ENCODE results near the gene ERH.

The ERH gene

DNA sequence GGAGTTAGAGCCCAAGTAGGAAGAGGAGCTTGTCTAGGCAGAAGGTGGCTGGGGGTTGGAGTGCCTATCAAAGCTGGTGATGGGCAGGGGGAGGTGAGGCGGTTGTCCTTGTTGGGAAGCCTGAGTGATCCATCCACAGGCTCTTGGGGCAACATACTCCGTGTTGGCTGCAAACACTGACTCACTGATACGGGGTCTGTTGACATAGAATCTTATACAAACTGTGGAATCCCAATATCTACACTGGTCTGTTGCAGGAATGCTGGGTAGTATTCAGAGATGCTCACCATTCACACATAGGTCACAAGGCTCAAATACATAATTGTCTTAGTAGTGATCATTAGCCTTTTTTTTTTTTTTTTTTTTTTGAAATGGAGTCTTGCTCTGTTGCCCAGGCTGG lies 26.0 kb downstream of the ERH start:
- Mint-ChIP-seq H3K27ac (peak overlapping the region in 1 of 2 donors; percentile 9), H3K27me3 (no peaks in the 10 kb centered on the region), H3K4me1 (peaks cover 24% of the 10 kb centered on the region), H3K4me3 (no peak overlapping the region), H3K9me3 (peaks cover 7 to 16% of the 10 kb centered on the region in 2 donors)
- ATAC-seq = no peak
- no peak for DNase-seq

DNA sequence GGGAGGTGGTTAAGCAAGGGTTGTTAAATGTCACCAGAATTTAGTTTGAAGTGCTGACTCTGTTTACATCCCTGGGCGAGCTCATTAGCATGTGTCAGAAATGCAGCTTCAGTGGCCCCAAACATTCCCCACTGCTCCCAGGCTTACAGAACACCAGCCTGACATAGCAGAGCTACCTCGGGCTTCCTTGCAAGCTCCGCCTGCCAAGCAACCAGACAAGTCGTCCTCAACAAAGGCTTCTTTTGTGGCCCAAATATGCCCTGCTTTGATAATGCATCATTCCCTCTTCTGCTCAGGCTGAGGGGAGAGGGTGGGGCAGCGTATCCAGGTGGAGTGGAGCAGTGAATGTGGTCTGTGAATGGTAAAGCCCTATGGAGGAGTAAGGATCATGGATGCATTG lies 28.0 kb downstream of the ERH start:
- no peaks in the 10 kb centered on the region for H3K27me3 Mint-ChIP-seq
- ATAC-seq = no peak
- H3K27ac Mint-ChIP-seq = no peak overlapping the region
- no peak for DNase-seq
- peaks cover 0 to under 1% of the 10 kb centered on the region in 2 donors for H3K9me3 Mint-ChIP-seq
- no peak overlapping the region for H3K4me3 Mint-ChIP-seq
- H3K4me1 Mint-ChIP-seq = peaks cover 24% of the 10 kb centered on the region

DNA sequence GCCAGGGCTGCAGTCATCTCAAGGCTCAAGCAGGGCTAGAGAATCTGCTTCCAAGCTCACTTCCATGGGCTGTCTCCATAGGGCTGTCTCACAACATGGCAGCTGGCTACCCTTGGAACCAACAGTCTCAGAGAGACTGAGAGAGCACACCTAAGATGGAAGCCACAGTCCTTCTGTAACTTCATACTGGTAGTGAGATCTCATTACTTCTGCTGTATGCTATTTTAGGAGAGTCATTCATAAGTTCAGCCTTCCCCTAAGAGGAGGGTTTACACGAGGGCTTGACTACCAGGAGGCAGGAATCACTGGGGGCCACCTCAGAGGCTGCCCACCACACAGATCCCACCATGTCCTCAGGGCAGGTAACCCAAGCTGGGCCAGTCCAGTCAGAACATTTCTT lies 29.7 kb downstream of the ERH start:
- H3K9me3 Mint-ChIP-seq = no peaks in the 10 kb centered on the region
- ATAC-seq (no peak), DNase-seq (no peak)
- H3K4me3 Mint-ChIP-seq = no peak overlapping the region
- peaks cover 9% of the 10 kb centered on the region for H3K4me1 Mint-ChIP-seq
- no peak overlapping the region for H3K27ac Mint-ChIP-seq
- H3K27me3 Mint-ChIP-seq = no peaks in the 10 kb centered on the region

DNA sequence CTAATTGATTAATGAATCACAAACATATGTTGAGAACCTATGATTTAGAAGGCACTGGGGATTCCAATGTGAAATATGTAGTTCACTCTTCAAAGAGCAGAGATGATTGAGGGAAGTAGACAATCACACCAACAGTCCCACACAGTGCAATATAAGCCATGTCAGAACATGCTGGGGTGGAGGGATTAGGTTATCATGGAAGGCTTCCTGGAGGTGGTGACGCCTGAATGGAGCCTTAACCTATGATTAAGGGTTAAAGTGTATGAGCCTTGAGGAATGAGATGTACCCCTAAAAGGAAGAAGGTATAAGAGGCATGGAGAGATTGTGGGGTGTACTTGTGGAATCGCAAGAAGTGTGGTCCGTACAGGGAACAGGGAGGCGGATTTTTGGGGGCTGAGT lies 31.3 kb downstream of the ERH start:
- DNase-seq (no peak), ATAC-seq (no peak)
- Mint-ChIP-seq H3K9me3 (no peaks in the 10 kb centered on the region), H3K4me3 (no peak overlapping the region), H3K4me1 (no peaks in the 10 kb centered on the region), H3K27me3 (no peaks in the 10 kb centered on the region), H3K27ac (no peak overlapping the region)

DNA sequence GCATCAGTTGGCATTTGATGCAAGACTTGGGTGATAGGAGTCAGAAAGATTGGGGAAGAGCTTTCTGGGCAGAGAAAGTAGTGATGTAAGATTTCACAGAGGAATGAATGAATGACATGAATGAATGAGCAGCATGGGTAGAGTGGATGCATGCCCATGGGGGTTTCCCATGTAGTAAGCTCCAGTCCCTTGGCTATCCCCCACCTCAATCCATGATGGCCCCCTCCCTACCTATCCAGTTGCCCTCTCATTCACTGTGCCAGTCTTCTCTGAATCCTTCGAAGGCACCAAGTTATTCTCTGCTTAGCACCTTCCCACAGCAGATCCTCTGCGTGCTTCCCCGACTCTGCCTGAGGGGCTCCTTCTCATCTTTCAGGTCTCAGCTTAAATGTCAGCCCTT lies 32.0 kb downstream of the ERH start:
- ATAC-seq (no peak), DNase-seq (no peak)
- Mint-ChIP-seq H3K9me3 (no peaks in the 10 kb centered on the region), H3K27ac (no peak overlapping the region), H3K4me3 (no peak overlapping the region), H3K27me3 (no peaks in the 10 kb centered on the region), H3K4me1 (no peaks in the 10 kb centered on the region)

DNA sequence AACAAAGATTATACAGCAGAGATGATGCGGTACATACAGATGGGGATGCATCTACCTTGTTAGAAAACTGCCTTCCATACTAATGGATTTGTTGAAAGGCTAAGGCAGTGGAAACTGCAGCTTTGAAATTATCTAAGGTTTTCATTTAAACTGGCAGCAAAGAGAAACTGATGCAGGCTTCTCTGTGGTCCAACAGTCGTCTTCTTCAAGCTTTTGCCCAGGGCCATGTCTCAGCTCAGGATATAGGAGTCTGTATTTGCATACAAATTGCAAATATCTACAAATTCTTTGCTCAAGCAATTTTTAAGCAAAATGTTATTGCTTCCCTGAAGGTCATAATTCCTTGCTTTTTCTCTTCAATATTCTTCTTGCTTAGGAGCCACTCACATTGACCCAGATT lies 33.7 kb downstream of the ERH start:
- H3K4me3 Mint-ChIP-seq = no peak overlapping the region
- H3K27ac Mint-ChIP-seq = peak overlapping the region in 1 of 2 donors; percentile 7
- ATAC-seq = no peak
- H3K4me1 Mint-ChIP-seq = peaks cover 7% of the 10 kb centered on the region
- no peaks in the 10 kb centered on the region for H3K9me3 Mint-ChIP-seq
- DNase-seq = no peak
- peaks cover 11% of the 10 kb centered on the region for H3K27me3 Mint-ChIP-seq

DNA sequence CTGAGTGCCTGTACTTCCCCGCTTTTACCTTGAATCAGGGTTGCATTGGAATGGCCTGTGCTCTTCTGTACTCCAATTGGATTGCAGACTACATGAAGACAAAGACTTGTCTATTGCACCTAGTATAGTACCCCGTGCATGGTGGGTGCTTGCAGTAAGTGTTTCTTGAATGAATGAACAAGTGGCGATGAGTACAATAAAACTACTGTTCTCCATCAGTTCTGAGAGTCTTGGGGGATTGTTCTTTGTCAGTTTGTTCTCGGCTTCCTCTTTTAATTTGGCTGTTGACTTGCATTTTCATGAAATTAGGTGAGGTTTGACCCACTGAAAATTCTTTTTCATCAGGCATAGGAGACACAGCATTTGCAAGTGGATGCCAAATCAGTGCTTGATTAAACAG lies 34.1 kb downstream of the ERH start:
- H3K27ac Mint-ChIP-seq = no peak overlapping the region
- peaks cover 11% of the 10 kb centered on the region for H3K27me3 Mint-ChIP-seq
- DNase-seq = no peak
- peaks cover 12% of the 10 kb centered on the region for H3K4me1 Mint-ChIP-seq
- ATAC-seq = no peak
- H3K4me3 Mint-ChIP-seq = no peak overlapping the region
- H3K9me3 Mint-ChIP-seq = no peaks in the 10 kb centered on the region

DNA sequence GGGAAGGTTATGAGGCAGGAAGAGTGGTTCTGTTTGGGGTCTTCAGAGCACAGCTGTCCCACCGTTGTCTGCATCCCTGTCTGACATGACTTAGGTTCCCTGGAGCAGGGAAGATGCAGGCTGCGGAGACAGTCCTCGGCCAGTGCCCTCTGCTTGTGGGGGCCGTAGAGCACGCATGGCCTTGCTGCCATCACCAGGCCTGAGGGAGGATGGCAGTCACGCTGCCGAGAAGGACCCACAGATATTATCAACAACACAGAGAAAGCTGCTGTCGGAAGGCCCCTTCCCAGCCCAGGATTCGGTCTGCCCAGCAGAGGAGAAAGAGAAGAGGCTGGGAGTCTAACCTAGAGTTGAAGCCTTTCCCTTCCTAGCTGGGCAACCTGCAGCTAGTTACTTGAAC lies 35.0 kb downstream of the ERH start:
- no peak overlapping the region for H3K4me3 Mint-ChIP-seq
- peaks cover 11% of the 10 kb centered on the region for H3K27me3 Mint-ChIP-seq
- ATAC-seq (no peak), DNase-seq (no peak)
- H3K4me1 Mint-ChIP-seq = peaks cover 21% of the 10 kb centered on the region
- no peaks in the 10 kb centered on the region for H3K9me3 Mint-ChIP-seq
- no peak overlapping the region for H3K27ac Mint-ChIP-seq

DNA sequence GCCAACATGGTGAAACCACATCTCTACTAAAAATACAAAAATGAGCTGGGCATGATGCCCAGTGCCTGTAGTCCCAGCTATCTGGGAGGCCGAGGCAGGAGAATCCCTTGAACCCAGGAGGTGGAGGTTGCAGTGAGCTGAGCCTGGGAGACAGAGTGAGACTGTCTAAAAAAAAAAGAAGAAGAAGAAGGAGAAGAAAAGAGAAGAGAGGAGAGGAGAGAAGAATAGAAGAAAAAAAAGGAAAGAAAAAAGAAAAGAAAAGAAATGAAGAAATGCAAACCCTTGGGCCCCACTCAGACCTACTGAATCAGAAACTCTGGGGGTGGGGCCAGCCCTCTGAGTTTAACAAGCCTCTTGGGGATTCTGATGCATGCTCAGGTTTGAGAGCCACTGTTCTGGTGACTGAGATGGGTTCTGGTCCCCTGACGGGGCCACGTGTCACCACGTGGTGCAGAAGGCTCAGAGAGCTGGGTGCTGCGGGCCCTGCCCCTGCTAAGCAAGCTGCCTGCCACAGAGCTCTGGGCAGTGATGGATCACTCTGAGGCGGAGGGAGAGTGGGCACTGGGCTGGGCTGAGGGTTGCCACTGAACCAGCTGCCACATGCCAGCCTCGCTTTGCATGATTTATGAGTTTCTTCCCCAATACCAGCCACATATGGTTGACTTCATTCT lies 37.5 kb downstream of the ERH start:
- ATAC-seq (no peak), DNase-seq (no peak)
- Mint-ChIP-seq H3K9me3 (no peaks in the 10 kb centered on the region), H3K4me3 (no peak overlapping the region), H3K27ac (no peak overlapping the region), H3K27me3 (peaks cover 18% of the 10 kb centered on the region), H3K4me1 (peaks cover 31% of the 10 kb centered on the region)

DNA sequence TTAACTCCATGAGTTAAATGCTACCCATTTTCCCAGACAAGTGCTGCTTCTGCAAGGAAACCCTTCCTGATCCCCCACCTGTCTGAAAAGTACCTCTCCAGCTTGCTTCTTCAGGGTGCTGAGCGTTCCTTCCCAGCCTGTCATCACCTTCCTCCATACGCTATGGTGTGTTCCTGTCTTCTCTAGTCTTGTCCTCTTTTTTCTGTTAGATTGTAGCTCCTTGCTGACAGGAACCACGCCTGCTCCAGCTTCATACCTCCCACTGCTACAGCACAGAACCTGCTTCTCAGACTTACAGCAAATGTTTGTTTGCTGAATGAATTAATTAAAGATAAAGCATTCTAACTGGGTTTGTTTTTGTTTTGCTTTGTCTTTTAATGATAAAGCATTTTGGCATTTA lies 39.1 kb downstream of the ERH start:
- ATAC-seq = no peak
- peaks cover 18% of the 10 kb centered on the region for H3K27me3 Mint-ChIP-seq
- H3K9me3 Mint-ChIP-seq = no peaks in the 10 kb centered on the region
- DNase-seq = no peak
- peaks cover 47% of the 10 kb centered on the region for H3K4me1 Mint-ChIP-seq
- peak overlapping the region in 1 of 2 donors; percentile 19 for H3K4me3 Mint-ChIP-seq
- peak overlapping the region; percentile 16 to 64 for H3K27ac Mint-ChIP-seq

DNA sequence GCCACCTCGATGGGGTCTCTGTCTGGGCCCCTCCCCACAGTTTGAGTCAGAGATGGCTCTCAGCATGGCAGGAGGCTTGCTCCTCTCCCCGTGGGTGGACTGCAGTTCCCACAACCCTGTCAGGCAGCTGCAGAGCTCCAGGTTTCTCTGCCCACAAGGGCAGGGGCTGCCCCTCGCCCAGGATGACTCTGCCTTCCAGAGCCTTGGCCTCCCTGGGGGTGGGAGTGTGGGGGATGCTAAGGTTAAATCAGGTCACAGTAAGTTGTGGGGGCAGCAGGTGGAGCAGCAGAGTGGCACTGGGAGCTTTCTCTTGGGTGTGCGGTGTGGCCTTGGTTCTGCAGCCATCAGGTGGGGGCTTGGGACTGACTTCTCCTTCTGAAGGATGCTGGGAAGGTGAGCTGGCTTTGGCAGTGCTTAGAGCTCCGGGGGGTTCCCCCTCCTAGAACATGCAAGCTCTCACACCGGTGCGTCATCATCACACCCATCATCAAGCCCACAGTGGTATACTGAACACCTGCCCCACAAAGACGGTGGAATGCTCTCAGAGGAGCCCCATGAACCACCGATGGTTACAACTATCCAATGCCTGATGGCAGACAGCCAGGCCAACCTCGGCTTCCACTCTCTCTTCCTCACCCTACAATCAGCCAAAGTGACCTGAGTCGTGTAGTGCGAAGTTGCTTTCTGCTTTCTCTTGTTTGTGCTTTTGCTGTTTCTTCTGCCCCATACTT lies 39.7 kb downstream of the ERH start:
- peaks cover 53% of the 10 kb centered on the region for H3K4me1 Mint-ChIP-seq
- H3K27me3 Mint-ChIP-seq = peaks cover 18% of the 10 kb centered on the region
- ATAC-seq (peak; percentile 92), DNase-seq (peak in 1 of 2 donors; percentile 68)
- peak overlapping the region; percentile 64 to 88 for H3K27ac Mint-ChIP-seq
- peak overlapping the region in 1 of 2 donors; percentile 19 for H3K4me3 Mint-ChIP-seq
- H3K9me3 Mint-ChIP-seq = no peaks in the 10 kb centered on the region

DNA sequence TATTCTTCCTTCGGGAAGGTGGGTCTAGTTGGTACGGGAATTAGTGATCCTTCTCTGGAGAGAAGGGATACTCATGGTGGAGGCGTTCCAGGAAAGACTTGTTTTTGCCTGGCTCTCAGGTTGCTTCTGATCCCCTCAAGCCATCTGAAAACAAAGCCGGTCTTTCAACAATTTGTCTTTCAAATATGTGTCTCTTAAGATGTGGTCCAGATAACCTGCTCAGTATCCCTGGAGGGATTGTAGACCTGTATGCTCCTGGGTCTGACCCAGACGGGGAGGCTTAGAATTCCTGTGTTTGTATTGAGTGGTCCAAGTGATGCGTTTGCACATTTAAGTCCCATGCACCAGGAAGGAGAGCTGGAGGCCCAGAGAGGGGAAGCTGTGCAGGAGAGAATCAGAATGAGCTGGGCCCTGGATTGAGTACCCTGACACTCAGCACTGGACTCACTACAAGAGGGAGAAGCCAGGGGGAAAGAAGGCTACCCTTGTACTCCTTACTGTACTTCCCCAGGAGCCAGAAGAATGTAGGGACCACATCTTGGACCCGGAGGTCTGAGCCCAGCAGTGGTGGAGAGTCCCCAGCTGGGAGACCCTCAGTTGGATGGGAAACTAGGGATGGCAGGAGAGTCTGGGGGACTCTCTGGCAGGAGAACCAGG lies 40.4 kb downstream of the ERH start:
- H3K9me3 Mint-ChIP-seq = no peaks in the 10 kb centered on the region
- peak overlapping the region in 1 of 2 donors; percentile 54 for H3K27ac Mint-ChIP-seq
- H3K4me3 Mint-ChIP-seq = peak overlapping the region in 1 of 2 donors; percentile 19
- ATAC-seq = no peak
- no peak for DNase-seq
- H3K4me1 Mint-ChIP-seq = peaks cover 56% of the 10 kb centered on the region
- peaks cover 18% of the 10 kb centered on the region for H3K27me3 Mint-ChIP-seq

DNA sequence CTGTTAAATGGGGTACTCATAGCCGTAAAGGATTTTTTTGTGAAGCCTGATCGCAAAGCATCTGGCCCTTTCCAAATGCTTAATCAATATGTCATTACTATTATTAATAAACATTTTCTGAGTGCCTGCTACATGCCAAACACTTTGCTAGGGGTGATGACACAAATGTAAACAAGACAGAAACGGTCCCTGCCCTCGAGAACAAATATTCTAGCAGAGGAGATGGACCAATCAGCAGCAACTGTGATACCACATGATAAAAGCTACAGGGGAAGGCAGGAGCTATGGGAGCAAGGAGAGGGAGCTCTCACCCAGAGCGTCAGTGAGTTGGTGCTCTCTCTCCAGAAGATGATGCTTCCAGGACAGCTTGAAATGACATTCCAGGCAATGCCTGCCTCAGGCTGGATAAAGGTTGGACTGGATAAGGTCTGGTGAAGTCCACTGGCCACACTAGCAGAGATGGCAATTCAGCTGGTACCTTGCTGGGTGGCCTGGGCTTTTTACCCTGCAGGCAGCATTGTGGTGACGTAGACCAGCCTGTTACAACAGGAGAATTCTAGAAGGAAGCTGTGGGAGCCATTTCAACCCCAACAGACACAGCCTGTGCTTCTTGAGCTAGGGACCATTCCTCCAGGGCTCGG lies 41.1 kb downstream of the ERH start:
- Mint-ChIP-seq H3K9me3 (no peaks in the 10 kb centered on the region), H3K27me3 (peaks cover 18% of the 10 kb centered on the region), H3K27ac (peak overlapping the region in 1 of 2 donors; percentile 54), H3K4me1 (peaks cover 56% of the 10 kb centered on the region), H3K4me3 (no peak overlapping the region)
- no peak for DNase-seq
- no peak for ATAC-seq

DNA sequence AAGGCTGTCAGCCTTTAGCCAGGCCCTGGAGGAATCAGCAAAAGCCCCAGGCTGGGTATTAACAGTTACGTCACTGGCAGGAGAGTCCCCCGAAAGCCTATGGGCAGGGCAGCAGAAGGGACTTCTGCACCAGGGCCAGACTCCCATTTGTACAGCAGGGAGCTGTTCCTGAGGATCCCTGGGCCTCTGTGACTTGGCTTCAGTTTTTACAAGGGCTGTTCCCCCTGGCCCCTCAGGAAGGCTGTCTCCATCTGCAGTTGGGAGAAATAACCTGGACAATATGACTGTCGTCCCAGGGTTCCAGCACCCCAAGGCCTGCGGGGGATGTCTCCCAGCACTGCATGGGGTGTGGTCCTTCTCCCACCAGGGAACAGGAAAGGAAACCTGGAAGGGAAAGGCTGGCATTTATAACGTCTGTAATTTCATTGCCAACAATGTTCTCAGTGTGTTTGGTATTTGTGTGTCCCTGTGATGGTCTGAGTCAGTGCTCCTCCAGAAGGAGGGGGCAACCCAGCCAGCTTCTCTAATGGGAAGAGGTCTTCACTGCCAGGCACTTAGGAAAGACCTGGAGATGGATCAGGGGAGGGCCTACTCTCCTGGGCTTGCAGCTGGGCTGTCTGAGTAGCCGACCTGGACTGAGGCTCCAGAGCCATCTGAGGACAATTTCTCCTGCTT lies 42.4 kb downstream of the ERH start:
- no peak for ATAC-seq
- Mint-ChIP-seq H3K27me3 (peaks cover 19% of the 10 kb centered on the region), H3K4me3 (peak overlapping the region; percentile 28 to 78), H3K27ac (peak overlapping the region; percentile 68 to 77), H3K4me1 (peaks cover 55% of the 10 kb centered on the region), H3K9me3 (no peaks in the 10 kb centered on the region)
- DNase-seq = no peak

DNA sequence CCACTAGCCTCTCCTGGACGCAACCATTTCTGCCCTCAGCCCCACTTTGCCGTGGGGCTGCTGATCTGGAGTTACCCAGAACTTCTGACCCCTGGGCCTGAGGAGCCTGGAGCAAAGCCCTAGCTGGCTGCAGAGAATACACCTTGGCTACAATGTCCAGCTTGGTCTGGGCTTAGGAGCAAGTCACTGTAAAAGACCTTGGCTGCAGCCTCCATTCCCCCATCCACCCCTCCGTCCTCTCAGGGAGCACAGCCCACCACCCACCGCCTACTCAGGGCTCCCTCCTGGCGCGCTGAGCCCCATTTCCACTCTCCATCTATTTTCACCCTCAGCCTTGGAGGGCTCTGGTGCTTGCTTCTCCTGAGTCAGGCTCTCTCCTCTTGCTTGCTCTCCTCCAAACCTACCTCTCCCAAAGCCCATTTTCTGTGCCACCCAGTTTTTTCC lies 42.9 kb downstream of the ERH start:
- no peaks in the 10 kb centered on the region for H3K9me3 Mint-ChIP-seq
- no peak for ATAC-seq
- peaks cover 50% of the 10 kb centered on the region for H3K4me1 Mint-ChIP-seq
- DNase-seq = no peak
- H3K4me3 Mint-ChIP-seq = peak overlapping the region; percentile 28 to 78
- peaks cover 17% of the 10 kb centered on the region for H3K27me3 Mint-ChIP-seq
- peak overlapping the region; percentile 89 to 94 for H3K27ac Mint-ChIP-seq

Data from stimulated activated naive CD8-positive, alpha-beta T cell treated with anti-CD3 and anti-CD28 coated beads, Interleukin-15, amount 100 ng/mL, for 72 hours (primary cell).